ENCODE data around the gene CYTL1. TPM values are rescaled to one million over a fixed set of nuclear protein-coding genes. Genes with fewer than 3 reads are reported as not detected.

CYTL1 gene
- total and polyA plus RNA-seq, 2 of the 13 experiments (the other 11 are each of a cell fraction or from before 2014, with no cell fraction given), result not detected

GRCh38 chr4:4968161-4968725, 51.0 kb downstream of the CYTL1 start:
- ATAC-seq (no peak), FAIRE-seq (no peak), DNase-seq (ENCODE audit: low spot score) (no peak)
- no peaks in the 10 kb centered on the region for H4K20me1 ChIP-seq (ENCODE audit: insufficient read depth, low read length)
- in situ Hi-C loops (cut with HindIII; ENCODE audit: extremely low pct_ligation_motif_present, low pct_unique_long_range_greater_than_20kb) (no loop called here), intact Hi-C loops (cut with micrococcal nuclease; ENCODE audit: unreplicated experiment) (no loop called here)
- H2AFZ ChIP-seq (ENCODE audit: low read length), result no peak overlapping the region
- peaks cover 0 to 1% of the 10 kb centered on the region in 2 experiments; a peak in 1 of 5 replicates for H3K27me3 ChIP-seq (ENCODE audit: control insufficient read depth in 1 of 2, insufficient read depth in 2 of 2, low read length in 2 of 2)
- H3K27ac ChIP-seq (ENCODE audit: extremely low read length, insufficient read depth, low read length), result no peak overlapping the region
- 27% methylated on average over 4 of the region's 4 CpGs for WGBS (ENCODE audit: low lambda C conversion rate)
- 0 out of 2 replicates have a peak, but pooled peaks cover 6% of the 10 kb centered on the region for H3K9me3 ChIP-seq (ENCODE audit: low read length)
- no peak overlapping the region for H3K9ac ChIP-seq (ENCODE audit: insufficient read depth, low read depth, low read length)
- no peaks in the 10 kb centered on the region for H3K79me2 ChIP-seq (ENCODE audit: insufficient read depth, low read length)
- TF ChIP-seq ATF7 (IDR thresholded peaks at IDR 0.05) (0 out of 2 replicates have a peak, but pooled peaks have one; percentile 3), ATF7 (CRISPR knock-in tag; IDR thresholded peaks at IDR 0.05) (no peak), PAX8 (CRISPR knock-in tag; IDR thresholded peaks at IDR 0.05; ENCODE audit: borderline replicate concordance) (no peak), CREB1 (IDR thresholded peaks at IDR 0.05) (peak; percentile 42; the same call in 1 of the 2 replicates), CREB1 (CRISPR knock-in tag; IDR thresholded peaks at IDR 0.05) (no peak)
- CTCF ChIA-PET (ENCODE audit: low intra/inter-chr PET ratio, low total read pairs), result no interaction called here
- POLR2A ChIA-PET, result no interaction called here
- H3K4me3 ChIP-seq (replicated peaks in 1 of 3; ENCODE audit: insufficient read depth in 1 of 3, low read depth in 2 of 3, low read length in 3 of 3), result no peak overlapping the region
- H3K4me2 ChIP-seq (ENCODE audit: low read depth, low read length), result no peak overlapping the region
- H3K4me1 ChIP-seq (ENCODE audit: insufficient read depth, low read length), result no peaks in the 10 kb centered on the region
- H3K36me3 ChIP-seq (replicated peaks in 1 of 2; ENCODE audit: control insufficient read depth in 1 of 2, insufficient read depth in 2 of 2, low read length in 2 of 2), result no peaks in the 10 kb centered on the region
- BruUV-seq (replicated peaks), result no TSS peak

Other genes starting within 250 kb of the CYTL1 start
- 13.8 and 14.9 TPM in 2 replicates for gene MSX1, start 159.8 kb downstream of the CYTL1 start, total RNA-seq (2016; rRNA removed; fragmentation: Illumina TruSeq; extraction: Trizol)
- 12.1 and 15.2 TPM in 2 replicates for gene MSX1, start 159.8 kb downstream of the CYTL1 start, polyA plus RNA-seq (2011; rRNA removed)
- not detected in 2 replicates for gene STK32B, start 32.0 kb upstream of the CYTL1 start, total RNA-seq (2016; rRNA removed; fragmentation: Illumina TruSeq; extraction: Trizol)
- not detected in 2 replicates for gene STK32B, start 32.0 kb upstream of the CYTL1 start, polyA plus RNA-seq (2011; rRNA removed)